LHCN-M2 (cell line): ENCODE results near the gene NTN3. TPM values are rescaled to one million over a fixed set of nuclear protein-coding genes. Genes with fewer than 3 reads are reported as not detected.

Experiments used
- DNase-seq: peaks from one replicate; pipeline ENCODE4 v3.0.0-alpha.2; 2012; ENCODE audit warnings: low read depth
- total RNA-seq: library from RNA; depleted of rRNA; stranded (reverse); fragments of >200 nt; gene quantifications from 2 replicates; pipeline ENCODE4 v1.2.3, GENCODE V29; 2014

Gene NTN3
- total RNA-seq, 1 experiment from 2014 or later: 0.11 TPM

GRCh38 chr16:2496223-2497115 is 25.4 kb downstream of the NTN3 start:
- DNase-seq: no peak

GRCh38 chr16:2497116-2497630 is 26.1 kb downstream of the NTN3 start:
- peak; percentile 64 for DNase-seq

- DNase-seq: no peak
Measured at GRCh38 chr16:2497695-2498484, 26.8 kb downstream of the NTN3 start.

- DNase-seq: no peak
Measured at GRCh38 chr16:2498531-2499253, 27.6 kb downstream of the NTN3 start.

GRCh38 chr16:2499454-2499853 is 28.4 kb downstream of the NTN3 start:
- no peak for DNase-seq

GRCh38 chr16:2499890-2500429 is 28.9 kb downstream of the NTN3 start:
- no peak for DNase-seq

GRCh38 chr16:2500430-2500917 is 29.4 kb downstream of the NTN3 start:
- no peak for DNase-seq

- peak; percentile 57 for DNase-seq
Measured at GRCh38 chr16:2500918-2501750, 30.0 kb downstream of the NTN3 start.

- no peak for DNase-seq
Measured at GRCh38 chr16:2501946-2502895, 31.1 kb downstream of the NTN3 start.

GRCh38 chr16:2505695-2506094 is 34.6 kb downstream of the NTN3 start:
- no peak for DNase-seq

GRCh38 chr16:2507052-2507659 is 36.1 kb downstream of the NTN3 start:
- no peak for DNase-seq

GRCh38 chr16:2507665-2508064 is 36.6 kb downstream of the NTN3 start:
- DNase-seq: no peak

- no peak for DNase-seq
Measured at GRCh38 chr16:2508722-2509400, 37.8 kb downstream of the NTN3 start.

GRCh38 chr16:2511128-2511800 is 40.2 kb downstream of the NTN3 start:
- peak; percentile 37 for DNase-seq

GRCh38 chr16:2511996-2512734 is 41.1 kb downstream of the NTN3 start:
- DNase-seq: no peak

- no peak for DNase-seq
Measured at GRCh38 chr16:2512735-2513404, 41.8 kb downstream of the NTN3 start.
